Heart left ventricle (tissue), 16 donors: ENCODE results near the gene HCAR3. TPM values are rescaled to one million over a fixed set of nuclear protein-coding genes. Genes with fewer than 3 reads are reported as not detected.
A peak's percentile ranks its signal among the peaks of the same experiment; 100 is the strongest.

ENCODE experiments used
- ATAC-seq, 4 donors: fragments of 200-7000 bp; cut with Tn5 transposase; one replicate each; pipeline ENCODE4 v1.9.1; 2020 to 2022; ENCODE audit warnings: moderate library complexity in 4 of 4, mild to moderate bottlenecking in 3 of 4, moderate number of reproducible peaks in 1 of 4
- DNase-seq, 5 donors: peaks; one replicate each; pipeline ENCODE4 v3.0.0-alpha.2; 2020
- H3K27ac ChIP-seq, 12 donors: fragments of 200-600 bp; sonication (generic) in 4 of 12; one replicate each; pipeline versions ENCODE4 v1.5.0 to v1.8.0; 2016 to 2022; ENCODE audit warnings: mild to moderate bottlenecking in 2 of 12
- H3K27me3 ChIP-seq, 9 donors: fragments of 200-600 bp; sonication (generic) in 2 of 9; one replicate each; pipeline versions ENCODE4 v1.5.1 to v1.8.0; 2016 to 2022; ENCODE audit warnings: mild to moderate bottlenecking in 3 of 9
- H3K36me3 ChIP-seq, 9 donors: fragments of 200-600 bp; sonication (generic) in 2 of 9; one replicate each; pipeline versions ENCODE4 v1.5.0 to v1.8.0; 2018 to 2022; ENCODE audit warnings: mild to moderate bottlenecking in 2 of 9
- H3K4me1 ChIP-seq, 12 donors: fragments of 200-600 bp; sonication (generic) in 4 of 12; one replicate each; pipeline versions ENCODE4 v1.5.0 to v1.8.0; 2016 to 2022; ENCODE audit warnings: mild to moderate bottlenecking in 3 of 12
- H3K4me3 ChIP-seq, 12 donors: fragments of 200-600 bp; sonication (generic) in 4 of 12; one replicate each; pipeline versions ENCODE4 v1.5.0 to v1.8.0; 2017 to 2022; ENCODE audit warnings: mild to moderate bottlenecking in 9 of 12, moderate library complexity in 4 of 12
- H3K9me3 ChIP-seq, 12 donors: fragments of 200-600 bp; sonication (generic) in 4 of 12; one replicate each; pipeline versions ENCODE4 v1.5.0 to v1.8.0; 2016 to 2022; ENCODE audit warnings: mild to moderate bottlenecking in 1 of 12
- POLR2A ChIP-seq, 2 donors: fragments of 450-650 bp; IDR thresholded peaks; one replicate each; pipeline ENCODE4 v1.6.1; 2017; ENCODE audit warnings: antibody characterized with exemption in 2 of 2, mild to moderate bottlenecking in 2 of 2, moderate library complexity in 2 of 2
- WGBS, 4 donors: extraction: QIAGEN DNeasy Blood & Tissue Kit in 2 of 4; methylation state at CpG; one replicate each; pipeline versions ENCODE4 v1.1.5 to v1.1.7; 2013 to 2018; 5-methylcytosine and 5-hydroxymethylcytosine counted together
- intact Hi-C, 10 donors: fragments of 100-400 bp; cut with DNase I; formaldehyde crosslinking; loops; one replicate each; pipeline versions ENCODE4 v1.11.1 to v1.14.2; 2022
- polyA plus RNA-seq, 2 donors: library from polyadenylated mRNA; stranded (reverse); fragments of 200-250 nt; gene quantifications; one replicate each; pipeline ENCODE4 v1.2.3, GENCODE V29; 2013
- total RNA-seq, 9 donors: library from RNA; depleted of rRNA in 2 of 9; stranded (reverse); fragments of >200 nt in 2 of 9; fragmentation: NEBNext Ultra II Directional in 3 of 9; extraction: Animal tissue kit (Norgen Biotek cat#: 25700) in 3 of 9; gene quantifications; one replicate each; pipeline versions ENCODE4 v1.1.0 to v1.2.4, GENCODE V29; 2016 to 2023
- TF ChIP-seq, protein P1 (sequence below), 12 donors: fragments of 200-600 bp; sonication (generic) in 4 of 12; IDR thresholded peaks; one replicate each; pipeline versions ENCODE4 v1.5.0 to v1.8.0; 2018 to 2022; ENCODE audit warnings: antibody characterized with exemption in 12 of 12, mild to moderate bottlenecking in 5 of 12
- donor health status: ischemic (EF 13 %, LVEDD 7.1; RV severe dilation, severe dysfunction).
- donor health status: healthy with polysubstance abuse.
- donor health status: DM: no; HTN: yes; CAD: no.
- donor health status: DM: no; HTN: no; CAD: no.
- donor health status: ischemic (EF 25% LVEDD 6.9; RV normal size, moderate dysfunction).
- donor health status: ischemic (EF 25% LVEDD 5.7; RV mildly dilated, moderate dysfunction).
- donor health status: healthy.
- donor health status: DM: yes; HTN: yes; CAD: no.
- donor health status: ischemic (EF 35%, LVEDD 5.7; RV mildly dilated, moderate dysfunction).
- donor health status: nonischemic (EF 11% LVEDD 7.7; RV severe dilation, severe dysfunction).
- donor health status: DM: yes; HTN: yes; CAD: no.
- donor health status: PGD.
- donor health status: ischemic (EF 29% LVEDD 5.4; RV normal size, mild dysfunction).
- donor health status: nonischemic (EF 23%, LVEDD 6.1; RV moderate dilation, normal function).

HCAR3 gene
- total and polyA plus RNA-seq, 11 donors, result 0.10 to 1.1 (median 0.26) TPM; not detected in 5

DNA sequence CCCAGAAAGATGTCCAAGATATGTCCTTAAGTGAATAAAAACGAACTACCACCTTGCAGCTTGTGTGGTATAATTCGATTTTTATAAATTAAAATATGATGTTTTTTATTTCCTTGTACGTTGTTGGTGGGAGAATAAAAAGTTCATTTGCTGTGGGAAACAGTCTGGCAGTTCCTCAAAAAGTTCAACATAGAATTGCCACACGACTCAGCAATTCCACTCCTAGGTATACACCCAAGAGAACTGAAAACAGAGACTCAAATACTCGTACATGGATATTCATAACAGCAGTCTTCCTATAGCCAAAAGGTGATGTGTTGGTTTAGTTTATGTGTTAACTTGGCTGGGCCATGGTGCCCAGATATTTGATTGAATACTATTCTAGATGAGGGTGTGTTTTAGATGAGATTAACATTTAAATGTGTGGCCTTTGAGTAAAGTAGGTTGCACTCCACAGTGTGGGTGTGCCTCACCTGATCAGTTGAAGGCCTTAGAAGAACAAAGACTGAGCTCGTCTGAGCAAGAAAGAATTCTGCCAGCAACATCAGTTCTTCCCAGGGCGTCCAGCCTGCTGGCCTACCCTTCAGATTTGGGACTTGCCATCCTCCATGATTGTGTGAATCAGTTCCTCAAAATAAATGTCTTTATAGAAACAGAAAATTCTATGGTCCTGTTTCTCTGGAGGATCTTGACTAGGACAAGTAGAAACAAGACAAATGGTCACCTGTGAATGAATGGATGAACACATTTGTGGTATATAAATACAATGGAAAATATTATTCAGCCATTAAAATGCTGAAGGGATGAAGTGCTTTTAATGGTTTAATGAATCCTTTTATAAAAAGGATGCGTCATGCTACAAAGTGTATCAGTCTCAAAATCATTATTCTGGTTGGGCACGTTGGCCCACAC is 30.9 kb upstream of the HCAR3 start:
- ATAC-seq, result no peak

DNA sequence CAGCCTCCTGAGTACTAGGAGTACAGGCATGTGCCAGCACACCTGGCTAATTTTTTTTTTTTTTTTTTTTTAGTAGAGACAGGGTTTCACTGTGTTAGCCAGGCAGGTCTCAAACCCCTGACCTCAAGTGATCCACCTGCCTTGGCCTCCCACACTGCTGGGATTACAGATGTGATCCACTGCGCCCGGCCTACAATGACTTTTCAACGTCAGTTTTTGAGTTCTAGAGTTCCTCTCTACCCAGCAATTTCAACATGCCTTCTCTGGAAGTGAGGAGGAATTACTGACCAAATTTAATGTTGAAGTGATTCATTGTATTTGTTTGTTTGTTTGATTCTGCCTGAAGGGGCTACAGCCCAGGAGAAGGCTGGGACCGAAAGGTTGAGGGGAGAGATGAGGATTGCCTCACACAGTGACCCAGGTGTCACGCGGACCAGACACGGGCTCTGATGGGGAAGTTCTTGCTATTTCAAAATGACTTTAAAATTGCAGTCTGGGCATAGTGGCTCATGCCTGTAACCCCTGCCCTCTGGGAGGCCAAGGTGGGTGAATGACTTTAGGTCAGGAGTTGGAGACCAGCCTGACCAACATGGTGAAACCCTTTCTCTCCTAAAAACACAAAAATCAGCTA is 27.4 kb upstream of the HCAR3 start:
- Histone ChIP-seq H3K9me3 (no peaks in the 10 kb centered on the region), H3K27ac (no peak overlapping the region), H3K4me1 (no peaks in the 10 kb centered on the region), H3K4me3 (no peak overlapping the region), H3K27me3 (no peaks in the 10 kb centered on the region), H3K36me3 (no peaks in the 10 kb centered on the region)
- WGBS, 4 donors, result 91 to 93% (median 92%) methylated on average over 7 of the region's 7 CpGs
- TF ChIP-seq, protein P1, sequence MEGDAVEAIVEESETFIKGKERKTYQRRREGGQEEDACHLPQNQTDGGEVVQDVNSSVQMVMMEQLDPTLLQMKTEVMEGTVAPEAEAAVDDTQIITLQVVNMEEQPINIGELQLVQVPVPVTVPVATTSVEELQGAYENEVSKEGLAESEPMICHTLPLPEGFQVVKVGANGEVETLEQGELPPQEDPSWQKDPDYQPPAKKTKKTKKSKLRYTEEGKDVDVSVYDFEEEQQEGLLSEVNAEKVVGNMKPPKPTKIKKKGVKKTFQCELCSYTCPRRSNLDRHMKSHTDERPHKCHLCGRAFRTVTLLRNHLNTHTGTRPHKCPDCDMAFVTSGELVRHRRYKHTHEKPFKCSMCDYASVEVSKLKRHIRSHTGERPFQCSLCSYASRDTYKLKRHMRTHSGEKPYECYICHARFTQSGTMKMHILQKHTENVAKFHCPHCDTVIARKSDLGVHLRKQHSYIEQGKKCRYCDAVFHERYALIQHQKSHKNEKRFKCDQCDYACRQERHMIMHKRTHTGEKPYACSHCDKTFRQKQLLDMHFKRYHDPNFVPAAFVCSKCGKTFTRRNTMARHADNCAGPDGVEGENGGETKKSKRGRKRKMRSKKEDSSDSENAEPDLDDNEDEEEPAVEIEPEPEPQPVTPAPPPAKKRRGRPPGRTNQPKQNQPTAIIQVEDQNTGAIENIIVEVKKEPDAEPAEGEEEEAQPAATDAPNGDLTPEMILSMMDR (IDR thresholded peaks at IDR 0.05), result no peak
- TF ChIP-seq POLR2A (IDR thresholded peaks at IDR 0.05), result no peak
- ATAC-seq (peak in 2 of 4 donors; percentile 45 to 57), DNase-seq (peak in 2 of 5 donors; percentile 15 to 25)
- intact Hi-C loops, result loop anchor here in 1 of 10 donors (10.0 kb wide), 1 partner anchor 209 kb away; no protein-coding TSS in a partner anchor

More for the DNA sequence above, 30.9 kb upstream of the HCAR3 start:
- Histone ChIP-seq H3K9me3 (no peaks in the 10 kb centered on the region), H3K27me3 (no peaks in the 10 kb centered on the region), H3K4me3 (no peak overlapping the region), H3K36me3 (no peaks in the 10 kb centered on the region), H3K4me1 (peaks cover 0 to 5% (median 0%) of the 10 kb centered on the region in 12 donors), H3K27ac (no peak overlapping the region)
- TF ChIP-seq, protein P1 (IDR thresholded peaks at IDR 0.05), result no peak
- no peak for TF ChIP-seq POLR2A (IDR thresholded peaks at IDR 0.05)
- intact Hi-C loops, result loop anchor here in 1 of 10 donors (10.0 kb wide), 1 partner anchor 213 kb away; no protein-coding TSS in a partner anchor
- no peak for DNase-seq
- WGBS, 4 donors, result 76 to 85% (median 82%) methylated on average over 9 of the region's 9 CpGs

DNA sequence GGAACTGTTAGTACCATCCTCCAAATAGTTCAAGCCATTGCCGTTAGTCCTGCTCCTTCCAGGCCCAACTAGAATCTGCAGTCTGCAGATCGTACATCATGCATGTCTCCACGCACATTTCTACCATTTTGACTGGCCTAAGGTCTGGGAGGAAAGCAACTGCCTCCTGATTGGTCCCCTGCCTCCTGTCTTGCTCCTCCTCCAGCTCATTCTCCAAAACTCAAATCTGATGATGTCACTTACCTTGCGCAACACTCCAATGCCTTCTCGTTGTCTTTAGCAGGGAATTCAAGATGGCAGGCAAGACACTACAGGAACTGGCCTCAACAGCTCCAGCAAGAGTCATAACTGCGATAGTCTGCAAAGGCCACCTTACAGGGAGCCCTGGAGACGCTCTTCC is 23.7 kb upstream of the HCAR3 start:
- no peaks in the 10 kb centered on the region for H3K4me1 ChIP-seq
- H3K9me3 ChIP-seq, result no peaks in the 10 kb centered on the region
- no peaks in the 10 kb centered on the region for H3K27me3 ChIP-seq
- no peak overlapping the region for H3K27ac ChIP-seq
- TF ChIP-seq, protein P1 (IDR thresholded peaks at IDR 0.05), result no peak
- no peak for TF ChIP-seq POLR2A (IDR thresholded peaks at IDR 0.05)
- no peaks in the 10 kb centered on the region for H3K36me3 ChIP-seq
- WGBS, 4 donors, result 92 to 93% (median 93%) methylated on average over 7 of the region's 7 CpGs
- DNase-seq (no peak), ATAC-seq (no peak)
- intact Hi-C loops, result loop anchor here in 1 of 10 donors (10.0 kb wide), 1 partner anchor 206 kb away; no protein-coding TSS in a partner anchor
- no peak overlapping the region for H3K4me3 ChIP-seq

DNA sequence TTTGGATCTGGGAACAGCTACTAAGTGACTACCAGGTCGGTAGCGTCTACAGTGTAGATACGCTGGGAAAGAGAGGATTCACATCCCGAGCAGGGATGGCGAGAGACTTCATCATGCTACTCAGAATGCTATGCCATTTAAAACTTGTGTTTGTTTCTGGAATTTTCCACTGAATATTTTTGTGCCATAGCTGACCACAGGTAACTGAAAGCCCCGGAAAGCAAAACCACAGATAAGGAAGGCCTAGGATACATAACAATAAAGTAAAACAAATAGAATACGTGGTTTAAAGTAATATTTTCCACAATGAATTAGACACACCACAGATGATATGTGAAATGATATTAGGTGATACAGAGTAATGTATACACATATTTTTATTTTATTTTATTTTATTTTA is 22.0 kb upstream of the HCAR3 start:
- DNase-seq, result no peak
- H3K4me1 ChIP-seq, result no peaks in the 10 kb centered on the region
- no peak for ATAC-seq
- H3K36me3 ChIP-seq, result no peaks in the 10 kb centered on the region
- intact Hi-C loops, result no loop called here
- no peaks in the 10 kb centered on the region for H3K9me3 ChIP-seq
- no peak overlapping the region for H3K4me3 ChIP-seq
- TF ChIP-seq POLR2A (IDR thresholded peaks at IDR 0.05), result no peak
- TF ChIP-seq, protein P1 (IDR thresholded peaks at IDR 0.05), result no peak
- WGBS, 4 donors, result 81 to 88% (median 84%) methylated on average over 7 of the region's 7 CpGs
- H3K27ac ChIP-seq, result no peak overlapping the region
- no peaks in the 10 kb centered on the region for H3K27me3 ChIP-seq
